Esophagus squamous epithelium (tissue), 5 donors: ENCODE data around the gene GLP1R. TPM values are rescaled to one million over a fixed set of nuclear protein-coding genes. Genes with fewer than 3 reads are reported as not detected.

Experiments used
- DNase-seq: peaks from one replicate; lab custom pipeline; 2025; lab: John Stamatoyannopoulos, UW
- H3K27ac ChIP-seq, 4 donors: fragments of 200-600 bp; sonication (generic); one replicate each; pipeline ENCODE4 v1.5.1; 2016 to 2019; ENCODE audit warnings: mild to moderate bottlenecking in 1 of 4
- H3K27me3 ChIP-seq, 4 donors: fragments of 200-600 bp; sonication (generic); 1 replicate in 3 of 4; 2 replicates in 1 of 4; pipeline versions ENCODE4 v1.5.1 to v1.6.0; 2017 to 2021; ENCODE audit warnings: antibody characterized with exemption in 1 of 4
- H3K36me3 ChIP-seq, 3 donors: fragments of 200-600 bp; sonication (generic); one replicate each; pipeline ENCODE4 v1.5.1; 2016 to 2019
- H3K4me1 ChIP-seq, 3 donors: fragments of 200-600 bp; sonication (generic); one replicate each; pipeline ENCODE4 v1.5.1; 2017 to 2019
- H3K4me3 ChIP-seq, 4 donors: fragments of 200-600 bp; sonication (generic); 1 replicate in 3 of 4; 2 replicates in 1 of 4; pipeline ENCODE4 v1.5.1; 2016 to 2019; ENCODE audit warnings: mild to moderate bottlenecking in 2 of 4, moderate library complexity in 1 of 4
- H3K9me3 ChIP-seq, 3 donors: fragments of 200-600 bp; sonication (generic); one replicate each; pipeline ENCODE4 v1.5.1; 2016 to 2019
- POLR2A ChIP-seq, 4 donors: fragments of 450-650 bp; IDR thresholded peaks; one replicate each; pipeline ENCODE4 v1.6.1; 2017; ENCODE audit warnings: antibody characterized with exemption in 4 of 4, mild to moderate bottlenecking in 4 of 4, moderate library complexity in 3 of 4
- WGBS, 2 donors: methylation state at CpG; one replicate each; pipeline ENCODE4 v1.1.5; 2018; 5-methylcytosine and 5-hydroxymethylcytosine counted together
- intact Hi-C: fragments of 100-400 bp; cut with DNase I; formaldehyde crosslinking; loops from one replicate; pipeline ENCODE4 v1.15.0; 2022
- total RNA-seq, 4 donors: library from RNA; depleted of rRNA; stranded (reverse); fragments of >200 nt; gene quantifications; one replicate each; pipeline ENCODE4 v1.1.0, GENCODE V29; 2016
- TF ChIP-seq, protein P1 (sequence below), 6 experiments: fragments of 450-650 bp in 4 of 6; fragments of 200-600 bp in 2 of 6; sonication (generic) in 2 of 6; IDR thresholded peaks; one replicate each; pipeline ENCODE4 v1.5.1; 2016 to 2019; ENCODE audit warnings: antibody characterized with exemption in 6 of 6, mild to moderate bottlenecking in 4 of 6, moderate library complexity in 4 of 6
- donor health status: DM: yes; HTN: yes; CAD: no.

Gene GLP1R
- total RNA-seq, 4 donors from 2014 or later = under 0.01 to 0.15 TPM; not detected in 2

DNA sequence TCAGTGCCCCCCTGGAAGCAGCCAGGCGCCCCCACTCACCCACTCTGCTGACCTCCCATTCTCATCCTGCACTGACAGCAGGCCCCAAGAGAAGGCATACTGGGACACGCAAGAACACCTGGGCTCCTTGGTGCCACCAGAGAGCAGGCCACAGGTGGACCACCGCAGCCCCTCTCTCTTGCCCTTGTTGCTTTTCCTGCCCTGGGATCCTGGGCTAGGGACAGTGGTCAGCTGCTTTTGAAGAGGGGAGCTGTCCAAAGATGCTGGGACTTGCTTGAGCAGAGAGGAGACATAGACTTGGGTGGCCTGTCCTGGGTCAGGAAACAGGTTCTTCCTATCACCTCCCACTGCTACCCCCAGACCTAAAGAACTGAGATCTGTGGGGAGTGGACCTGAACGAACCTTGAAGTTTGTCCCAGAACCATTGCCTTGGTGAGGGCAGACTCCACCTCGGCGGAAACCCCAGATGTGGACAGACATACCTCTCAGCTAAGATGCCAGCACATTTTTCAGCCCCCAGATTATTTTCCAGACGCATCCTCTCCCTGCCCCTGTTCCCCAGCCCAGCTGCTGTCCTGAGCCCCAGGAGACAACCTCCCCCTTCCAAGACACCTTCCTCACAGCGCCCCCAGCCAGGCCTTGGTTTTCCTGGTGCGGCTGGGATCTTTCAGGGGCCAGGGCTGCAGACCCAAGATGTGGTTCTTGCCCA is 1.1 kb downstream of the GLP1R start:
- no peak overlapping the region for H3K27ac ChIP-seq
- intact Hi-C loops = no loop called here
- H3K4me3 ChIP-seq = no peak overlapping the region
- DNase-seq = no peak
- TF ChIP-seq, protein P1, sequence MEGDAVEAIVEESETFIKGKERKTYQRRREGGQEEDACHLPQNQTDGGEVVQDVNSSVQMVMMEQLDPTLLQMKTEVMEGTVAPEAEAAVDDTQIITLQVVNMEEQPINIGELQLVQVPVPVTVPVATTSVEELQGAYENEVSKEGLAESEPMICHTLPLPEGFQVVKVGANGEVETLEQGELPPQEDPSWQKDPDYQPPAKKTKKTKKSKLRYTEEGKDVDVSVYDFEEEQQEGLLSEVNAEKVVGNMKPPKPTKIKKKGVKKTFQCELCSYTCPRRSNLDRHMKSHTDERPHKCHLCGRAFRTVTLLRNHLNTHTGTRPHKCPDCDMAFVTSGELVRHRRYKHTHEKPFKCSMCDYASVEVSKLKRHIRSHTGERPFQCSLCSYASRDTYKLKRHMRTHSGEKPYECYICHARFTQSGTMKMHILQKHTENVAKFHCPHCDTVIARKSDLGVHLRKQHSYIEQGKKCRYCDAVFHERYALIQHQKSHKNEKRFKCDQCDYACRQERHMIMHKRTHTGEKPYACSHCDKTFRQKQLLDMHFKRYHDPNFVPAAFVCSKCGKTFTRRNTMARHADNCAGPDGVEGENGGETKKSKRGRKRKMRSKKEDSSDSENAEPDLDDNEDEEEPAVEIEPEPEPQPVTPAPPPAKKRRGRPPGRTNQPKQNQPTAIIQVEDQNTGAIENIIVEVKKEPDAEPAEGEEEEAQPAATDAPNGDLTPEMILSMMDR (IDR thresholded peaks at IDR 0.05) = no peak
- TF ChIP-seq POLR2A (IDR thresholded peaks at IDR 0.05) = no peak
- peaks cover 9 to 71% (median 11%) of the 10 kb centered on the region in 4 donors for H3K27me3 ChIP-seq
- 57 to 87% methylated on average over 1 to 6 of the region's 9 CpGs for whole genome bisulfite sequencing, 2 donors
- H3K9me3 ChIP-seq = no peaks in the 10 kb centered on the region
- H3K36me3 ChIP-seq = no peaks in the 10 kb centered on the region
- peaks cover 5 to 12% (median 9%) of the 10 kb centered on the region in 3 donors for H3K4me1 ChIP-seq

DNA sequence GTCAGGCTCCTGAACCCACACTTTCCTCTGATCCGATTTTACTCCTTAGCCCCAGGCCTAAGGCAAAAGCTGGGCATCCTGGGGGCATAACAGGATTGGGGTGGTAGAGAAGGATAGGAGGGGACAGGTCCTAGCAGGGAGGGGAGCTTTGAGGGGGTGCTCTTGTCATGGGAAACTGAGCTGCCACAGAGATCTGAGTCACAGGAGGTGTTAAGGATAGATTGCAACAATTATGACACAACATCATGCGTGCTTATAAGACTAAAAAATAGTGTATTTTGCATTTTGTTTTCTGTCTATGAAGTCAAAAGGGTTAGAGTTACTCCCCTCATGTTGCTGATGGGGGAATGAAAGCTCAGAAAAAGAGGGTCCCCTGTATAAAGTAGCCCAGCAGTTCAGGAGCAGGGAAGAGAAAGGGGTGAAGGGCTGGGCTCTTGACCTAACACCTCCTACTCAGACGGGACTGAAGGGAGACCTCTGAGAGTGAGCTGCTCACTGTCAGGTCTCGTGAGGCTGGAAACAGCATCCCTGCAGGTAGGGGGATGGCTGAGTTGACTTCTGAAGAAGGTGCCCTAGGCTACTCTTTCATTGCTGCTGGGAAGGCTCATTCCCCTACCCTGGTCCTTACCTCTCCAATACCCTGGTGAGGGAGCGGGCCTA is 2.0 kb downstream of the GLP1R start:
- TF ChIP-seq, protein P1 (IDR thresholded peaks at IDR 0.05) = no peak
- no peak for TF ChIP-seq POLR2A (IDR thresholded peaks at IDR 0.05)
- WGBS, 2 donors = 65 to 76% methylated on average over 5 of the region's 5 CpGs
- H3K4me3 ChIP-seq = no peak overlapping the region
- no peaks in the 10 kb centered on the region for H3K36me3 ChIP-seq
- DNase-seq = no peak
- peaks cover 5 to 12% (median 9%) of the 10 kb centered on the region in 3 donors for H3K4me1 ChIP-seq
- peaks cover 9 to 74% (median 11%) of the 10 kb centered on the region in 4 donors for H3K27me3 ChIP-seq
- H3K27ac ChIP-seq = no peak overlapping the region
- intact Hi-C loops = no loop called here
- no peaks in the 10 kb centered on the region for H3K9me3 ChIP-seq

DNA sequence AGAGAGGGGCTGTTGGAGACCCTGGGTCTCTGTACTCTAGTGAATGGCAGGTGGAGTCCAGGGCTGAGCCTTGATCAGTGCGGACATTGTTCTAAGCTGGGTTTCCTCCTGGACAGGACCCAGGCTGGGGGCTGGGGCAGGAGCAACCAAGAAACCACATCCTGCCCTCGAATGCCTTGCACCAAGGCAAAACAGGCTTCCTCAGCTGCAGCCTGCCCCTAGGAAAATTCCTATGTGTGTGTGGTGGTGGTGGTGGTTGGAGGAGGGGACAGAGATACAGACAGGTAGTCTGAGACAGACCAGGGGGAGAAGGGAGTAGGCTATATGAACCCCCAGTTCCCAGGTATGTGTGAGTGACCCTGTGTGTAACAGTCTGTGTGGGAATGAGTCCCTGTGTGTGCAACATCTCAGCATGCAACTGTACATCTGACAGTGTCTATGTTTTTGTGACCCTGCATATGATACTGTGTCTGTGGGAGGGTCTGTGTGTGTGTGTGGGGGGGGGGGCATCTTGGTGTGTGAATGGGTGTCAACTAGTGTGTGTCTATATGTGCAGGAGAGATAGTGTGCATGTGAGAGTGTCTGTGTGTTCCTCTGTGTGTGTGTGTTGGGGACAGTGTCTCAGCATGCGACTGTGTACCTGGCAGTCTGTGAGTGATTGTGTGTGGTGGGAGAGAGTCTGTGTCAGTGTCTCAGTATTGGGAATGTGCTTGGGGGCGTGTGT is 3.0 kb downstream of the GLP1R start:
- H3K4me3 ChIP-seq = no peak overlapping the region
- no peaks in the 10 kb centered on the region for H3K9me3 ChIP-seq
- H3K27ac ChIP-seq = no peak overlapping the region
- no peaks in the 10 kb centered on the region for H3K36me3 ChIP-seq
- no peak for DNase-seq
- WGBS, 2 donors = 49 to 74% methylated on average over 2 to 3 of the region's 4 CpGs
- peaks cover 5 to 12% (median 9%) of the 10 kb centered on the region in 3 donors for H3K4me1 ChIP-seq
- no peak for TF ChIP-seq POLR2A (IDR thresholded peaks at IDR 0.05)
- TF ChIP-seq, protein P1 (IDR thresholded peaks at IDR 0.05) = no peak
- intact Hi-C loops = no loop called here
- H3K27me3 ChIP-seq = peaks cover 9 to 70% (median 11%) of the 10 kb centered on the region in 4 donors

DNA sequence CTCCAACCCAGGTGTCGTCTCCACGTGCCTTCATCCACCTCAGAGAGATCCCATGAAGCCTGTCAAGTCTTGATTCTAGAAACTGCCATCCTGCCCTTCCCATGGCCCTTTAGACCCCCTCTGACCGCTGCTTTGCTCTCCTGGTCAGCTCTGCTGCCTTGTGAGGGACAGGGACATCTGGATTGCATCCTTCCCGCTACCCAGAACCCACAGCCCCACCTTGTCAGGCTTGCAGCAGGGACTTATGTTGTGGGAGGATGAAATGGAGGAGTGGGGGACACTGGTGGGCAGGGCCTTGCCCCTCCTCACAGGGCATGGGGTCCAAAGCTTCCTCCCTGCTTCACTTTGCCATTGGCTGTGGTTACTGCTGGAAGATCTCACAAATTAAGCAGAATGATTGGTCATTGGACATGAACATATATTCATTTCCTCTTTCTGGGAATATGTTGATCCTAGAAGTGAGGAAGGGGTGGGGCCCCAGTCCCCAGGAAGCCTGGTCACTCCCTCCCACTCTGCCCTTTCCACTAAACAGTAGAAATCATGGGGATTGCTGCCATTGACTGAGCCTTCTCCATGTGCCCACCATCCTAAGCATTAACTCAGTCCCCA is 4.5 kb downstream of the GLP1R start:
- no peaks in the 10 kb centered on the region for H3K9me3 ChIP-seq
- no peak for DNase-seq
- WGBS, 2 donors = 62 to 78% methylated on average over 2 to 4 of the region's 4 CpGs
- no peak overlapping the region for H3K27ac ChIP-seq
- H3K4me1 ChIP-seq = peaks cover 5 to 12% (median 9%) of the 10 kb centered on the region in 3 donors
- H3K27me3 ChIP-seq = peaks cover 9 to 61% (median 9%) of the 10 kb centered on the region in 4 donors
- TF ChIP-seq, protein P1 (IDR thresholded peaks at IDR 0.05) = no peak
- intact Hi-C loops = no loop called here
- H3K4me3 ChIP-seq = no peak overlapping the region
- H3K36me3 ChIP-seq = no peaks in the 10 kb centered on the region
